ENCODE measurements around the gene PPP6R1.
"Not testable (repeated sequence)": the region's sequence is repeated elsewhere in the genome, so short reads cannot be mapped to it uniquely, and the experiment has no call there.

The PPP6R1 gene

GRCh38 chr19:55220525-55220924 lies 38.3 kb downstream of the PPP6R1 start:
- peaks cover 4 to 74% (median 52%) of the 10 kb centered on the region in 11 experiments; a peak in 21 of 22 replicates for H4K20me1 ChIP-seq
- H3K9me3 ChIP-seq (replicated peaks in 1 of 11): peaks cover 0 to 10% (median 3%) of the 10 kb centered on the region in 11 experiments; a peak in 4 of 22 replicates
- H3K36me3 ChIP-seq: peaks cover 4 to 36% (median 19%) of the 10 kb centered on the region in 11 experiments; a peak in 16 of 22 replicates
- H3K4me3 ChIP-seq: no peak overlapping the region
- H3K9ac ChIP-seq: no peak overlapping the region
- H3K4me2 ChIP-seq: no peak overlapping the region
- H3K27me3 ChIP-seq: no peaks in the 10 kb centered on the region
- H3K27ac ChIP-seq: no peak overlapping the region
- peaks cover 14 to 23% (median 20%) of the 10 kb centered on the region in 10 experiments for H3K4me1 ChIP-seq
- TF ChIP-seq Cebpa-rat (IDR thresholded peaks at IDR 0.05): no peak

DNA sequence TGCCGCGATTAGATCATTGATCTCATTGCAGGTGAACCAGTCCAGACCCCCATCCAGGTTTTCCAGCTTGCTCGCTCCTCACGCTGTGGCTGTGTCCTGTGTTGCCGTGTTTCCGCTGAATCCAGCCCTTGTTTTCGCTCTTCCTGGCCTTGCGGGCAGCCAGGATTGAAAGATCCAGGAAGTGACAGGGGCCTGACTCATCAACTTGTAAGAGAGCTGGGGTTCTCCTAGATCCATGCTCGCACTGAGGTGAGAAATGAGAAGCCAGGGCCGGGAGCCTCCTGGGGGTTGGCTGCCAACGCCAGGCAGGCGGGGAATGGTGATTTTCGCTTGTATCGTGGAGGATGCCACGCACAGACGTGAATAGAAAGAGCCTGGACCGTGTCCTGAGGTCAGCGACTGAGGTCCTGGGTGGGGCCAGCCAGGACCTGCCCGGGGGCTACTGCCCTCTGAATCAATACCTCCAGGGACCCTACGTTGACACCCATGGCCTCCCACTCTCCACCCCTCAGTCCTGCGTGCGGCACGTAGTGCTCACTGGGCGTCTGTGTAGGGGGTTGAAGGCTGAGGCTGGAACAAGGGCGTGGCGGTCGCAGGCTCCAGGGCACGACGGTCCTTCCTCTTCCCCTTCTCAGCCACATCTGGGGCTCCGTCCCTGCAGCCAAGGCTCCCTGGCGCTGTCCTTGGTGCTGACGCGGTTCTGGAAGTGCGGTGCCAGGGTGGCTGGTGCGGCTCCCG lies 42.2 kb downstream of the PPP6R1 start:
- Histone ChIP-seq H3K36me3 (peaks cover 0 to 12% (median 0%) of the 10 kb centered on the region in 11 experiments; a peak in 4 of 22 replicates), H4K20me1 (peaks cover 0 to 43% (median 26%) of the 10 kb centered on the region in 11 experiments; a peak in 16 of 22 replicates), H3K9me3 (replicated peaks in 1 of 11) (peaks cover 20 to 40% (median 25%) of the 10 kb centered on the region in 11 experiments), H3K4me2 (peak overlapping the region; percentile 69 to 97 (median 93)), H3K4me3 (peak overlapping the region; percentile 11 to 66 (median 51); a peak in 16 of 20 replicates), H3K27me3 (no peaks in the 10 kb centered on the region; a peak in 1 of 22 replicates), H3K27ac (peak overlapping the region; percentile 11 to 88 (median 73); a peak in 19 of 22 replicates), H3K9ac (peak overlapping the region in 10 of 11 experiments; percentile 43 to 75 (median 62); a peak in 18 of 22 replicates), H3K4me1 (peaks cover 14 to 24% (median 20%) of the 10 kb centered on the region in 10 experiments)
- TF ChIP-seq Cebpa-rat (IDR thresholded peaks at IDR 0.05): no peak

DNA sequence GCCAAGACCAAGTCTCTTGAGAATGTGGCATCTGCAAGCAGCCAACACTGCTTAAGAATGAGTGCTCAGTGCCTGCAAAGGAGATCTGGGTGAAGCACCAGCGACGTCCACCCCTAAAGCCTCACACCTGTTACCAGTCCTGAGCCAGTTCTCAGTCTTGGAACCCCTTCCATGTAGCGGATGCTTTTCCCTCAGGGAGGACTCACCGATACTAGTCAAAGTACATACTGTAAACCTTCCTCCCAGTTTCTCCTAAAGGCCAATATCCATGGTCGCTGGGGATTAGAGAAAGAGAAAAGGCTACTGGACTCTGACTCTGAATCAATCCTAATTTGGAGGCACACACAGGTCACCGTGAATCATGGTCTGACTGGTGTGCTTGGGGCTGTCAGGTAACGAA lies 45.3 kb downstream of the PPP6R1 start:
- no peaks in the 10 kb centered on the region; a peak in 1 of 22 replicates for H3K27me3 ChIP-seq
- no peak overlapping the region for H3K9ac ChIP-seq
- peaks cover 19 to 30% (median 24%) of the 10 kb centered on the region in 11 experiments for H3K9me3 ChIP-seq (replicated peaks in 1 of 11)
- no peak for TF ChIP-seq Cebpa-rat (IDR thresholded peaks at IDR 0.05)
- H3K36me3 ChIP-seq: no peaks in the 10 kb centered on the region
- H3K4me1 ChIP-seq: peaks cover 14 to 37% (median 24%) of the 10 kb centered on the region in 10 experiments
- H3K27ac ChIP-seq: no peak overlapping the region
- H3K4me2 ChIP-seq: no peak overlapping the region
- no peak overlapping the region for H3K4me3 ChIP-seq
- H4K20me1 ChIP-seq: peaks cover 0 to 17% (median 9%) of the 10 kb centered on the region in 11 experiments; a peak in 8 of 22 replicates

DNA sequence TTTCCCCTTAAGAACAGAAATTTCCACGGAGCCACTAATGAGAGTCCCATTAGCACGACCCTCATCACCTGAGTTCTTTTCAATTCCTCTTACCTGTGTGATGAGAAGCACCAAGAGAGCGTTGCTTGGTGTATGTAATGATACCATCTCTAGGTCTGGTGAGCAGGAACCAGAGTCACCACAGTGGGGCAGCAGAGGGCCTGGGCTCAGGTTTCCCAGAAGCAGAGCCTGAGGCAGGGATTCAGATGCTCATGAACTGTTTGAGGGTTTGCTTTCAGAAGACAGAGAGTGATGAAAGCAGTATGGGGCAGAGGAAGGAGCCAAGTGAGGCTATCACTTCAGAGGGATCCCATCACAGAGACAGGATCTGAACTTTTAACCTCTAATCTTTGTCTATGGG lies 46.4 kb downstream of the PPP6R1 start:
- Histone ChIP-seq H3K4me1 (peaks cover 13 to 34% (median 21%) of the 10 kb centered on the region in 10 experiments), H3K27me3 (no peaks in the 10 kb centered on the region; a peak in 1 of 22 replicates), H3K9me3 (replicated peaks in 1 of 11) (peaks cover 19 to 30% (median 24%) of the 10 kb centered on the region in 11 experiments), H3K9ac (no peak overlapping the region), H3K4me3 (no peak overlapping the region), H3K4me2 (no peak overlapping the region), H4K20me1 (peaks cover 0 to 12% (median 5%) of the 10 kb centered on the region in 11 experiments; a peak in 7 of 22 replicates), H3K27ac (no peak overlapping the region), H3K36me3 (no peaks in the 10 kb centered on the region)
- TF ChIP-seq Cebpa-rat (IDR thresholded peaks at IDR 0.05): no peak

- H4K20me1 ChIP-seq: no peaks in the 10 kb centered on the region
- H3K4me3 ChIP-seq: no peak overlapping the region
- H3K36me3 ChIP-seq: no peaks in the 10 kb centered on the region
- H3K27ac ChIP-seq: no peak overlapping the region
- H3K9ac ChIP-seq: no peak overlapping the region
- TF ChIP-seq Cebpa-rat (IDR thresholded peaks at IDR 0.05): no peak
- H3K4me2 ChIP-seq: peak overlapping the region in 5 of 11 experiments; percentile 14 to 68 (median 52); a peak in 5 of 22 replicates
- peaks cover 6 to 29% (median 14%) of the 10 kb centered on the region in 10 experiments; a peak in 19 of 20 replicates for H3K4me1 ChIP-seq
- H3K27me3 ChIP-seq: no peaks in the 10 kb centered on the region; a peak in 1 of 22 replicates
- peaks cover 19 to 30% (median 24%) of the 10 kb centered on the region in 11 experiments for H3K9me3 ChIP-seq (replicated peaks in 1 of 11)
Measured at GRCh38 chr19:55209693-55210472, 48.9 kb downstream of the PPP6R1 start.

DNA sequence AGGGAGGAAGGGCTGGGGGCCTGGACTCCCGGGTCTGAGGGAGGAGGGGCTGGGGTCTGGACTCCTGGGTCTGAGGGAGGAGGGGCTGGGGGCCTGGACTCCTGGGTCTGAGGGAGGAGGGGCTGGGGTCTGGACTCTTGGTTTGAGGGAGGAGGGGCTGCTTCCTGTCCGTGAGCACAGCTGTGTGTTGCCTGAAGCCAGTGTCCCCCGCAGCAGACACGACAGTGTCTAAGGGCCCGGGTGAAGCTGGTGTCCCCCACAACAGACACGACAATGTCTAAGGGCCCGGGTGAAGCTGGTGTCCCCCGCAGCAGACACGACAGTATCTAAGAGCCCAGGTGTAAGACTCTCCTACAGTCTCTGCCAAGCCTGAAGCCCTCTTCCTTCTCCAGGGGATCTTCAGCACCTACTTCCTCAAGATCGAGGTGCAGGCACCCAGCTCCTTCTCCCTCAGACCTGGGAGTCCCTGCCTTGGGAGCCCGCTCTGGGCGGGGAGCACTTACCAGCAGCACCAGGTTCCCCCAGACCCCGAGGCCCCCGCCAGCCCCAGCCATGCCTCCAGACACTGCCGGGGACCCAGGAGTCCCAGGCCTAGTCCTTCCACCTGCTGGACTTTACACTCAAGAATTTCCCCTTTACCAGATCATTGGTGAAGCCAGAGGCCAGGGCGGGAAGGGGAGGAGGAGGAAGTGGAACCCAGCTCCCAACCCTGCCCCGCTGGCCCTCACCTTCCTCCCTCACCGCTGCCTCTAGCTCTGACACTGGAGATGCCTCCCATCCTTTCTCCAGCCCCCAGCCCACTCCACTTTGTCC lies 49.7 kb downstream of the PPP6R1 start, which contains the start of gene PTPRH:
TSS of gene PTPRH (minus strand) at position 622 of the 813 bp plus-strand sequence. CDS start at position 554, 68 bp downstream.
- H3K4me1 ChIP-seq: peaks cover 6 to 29% (median 14%) of the 10 kb centered on the region in 10 experiments; a peak in 19 of 20 replicates
- no peaks in the 10 kb centered on the region for H4K20me1 ChIP-seq
- no peaks in the 10 kb centered on the region for H3K36me3 ChIP-seq
- no peak within 1 kb of the TSS for H3K4me3 ChIP-seq
- TF ChIP-seq Cebpa-rat (IDR thresholded peaks at IDR 0.05): no peak
- H3K4me2 ChIP-seq: peak within 1 kb of the TSS in 5 of 11 experiments; percentile 14 to 68 (median 52); a peak in 7 of 22 replicates
- no peaks in the 10 kb centered on the region; a peak in 1 of 22 replicates for H3K27me3 ChIP-seq
- no peak within 1 kb of the TSS for H3K27ac ChIP-seq
- no peak within 1 kb of the TSS for H3K9ac ChIP-seq
- H3K9me3 ChIP-seq (replicated peaks in 1 of 11): peaks cover 19 to 25% (median 23%) of the 10 kb centered on the region in 11 experiments

DNA sequence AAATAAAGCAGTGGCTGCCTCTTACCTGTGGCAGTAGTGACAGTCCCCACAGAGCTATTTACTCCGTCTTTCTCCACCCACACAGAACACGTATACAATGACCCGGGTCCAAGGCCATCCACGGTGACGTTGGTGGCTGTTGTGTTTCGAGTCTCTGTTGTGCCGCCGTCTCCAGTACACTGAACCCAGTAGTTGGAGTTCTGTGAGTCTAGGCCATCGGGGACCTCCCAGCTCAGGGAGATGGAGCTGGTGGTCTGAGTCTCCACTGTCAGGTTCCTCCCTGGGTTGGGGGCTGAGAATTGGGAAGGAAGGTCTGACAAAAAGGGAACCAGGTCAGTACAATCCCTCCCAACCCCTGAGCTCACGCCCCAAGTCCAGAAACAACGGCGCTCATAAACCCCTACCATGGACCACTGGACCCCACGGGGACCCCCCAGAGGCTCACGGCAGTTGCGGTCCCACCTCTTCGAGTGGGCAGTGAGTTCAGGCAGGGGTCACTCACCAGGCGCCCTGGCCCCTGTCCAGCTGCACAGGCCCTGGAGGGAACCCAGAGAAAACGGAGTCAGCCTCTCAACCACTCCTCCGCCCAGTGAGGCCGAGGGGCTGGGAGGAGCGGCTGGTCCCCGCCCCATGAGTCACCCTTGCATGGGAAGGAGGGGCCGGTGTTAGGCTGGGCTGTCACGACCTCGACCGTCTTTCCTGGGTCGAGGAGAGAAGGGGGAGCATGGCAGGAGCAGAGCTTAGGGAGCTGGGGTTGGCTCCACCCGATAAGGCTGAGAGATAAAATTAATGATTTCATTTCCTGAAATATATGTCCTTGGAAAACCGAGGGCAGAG lies 51.9 kb downstream of the PPP6R1 start:
- peak overlapping the region; percentile 20 to 97 (median 61) for H3K4me2 ChIP-seq
- H3K4me1 ChIP-seq: peaks cover 7 to 29% (median 17%) of the 10 kb centered on the region in 10 experiments; a peak in 19 of 20 replicates
- peak overlapping the region in 4 of 11 experiments; percentile 17 to 49 (median 39); a peak in 4 of 22 replicates for H3K9ac ChIP-seq
- H3K27me3 ChIP-seq: no peaks in the 10 kb centered on the region; a peak in 1 of 22 replicates
- no peaks in the 10 kb centered on the region for H3K36me3 ChIP-seq
- no peaks in the 10 kb centered on the region for H4K20me1 ChIP-seq
- peak overlapping the region in 2 of 10 experiments; percentile 28 to 40; a peak in 3 of 20 replicates for H3K4me3 ChIP-seq
- H3K27ac ChIP-seq: peak overlapping the region in 2 of 11 experiments; percentile 38 to 42; a peak in 3 of 22 replicates
- no peak for TF ChIP-seq Cebpa-rat (IDR thresholded peaks at IDR 0.05)
- peaks cover under 1 to 4% (median 2%) of the 10 kb centered on the region in 11 experiments; a peak in 18 of 22 replicates for H3K9me3 ChIP-seq (replicated peaks in 1 of 11)

- H3K4me2 ChIP-seq; H3K27ac ChIP-seq; H3K27me3 ChIP-seq; H3K4me3 ChIP-seq; H3K9me3 ChIP-seq (replicated peaks in 1 of 11); H4K20me1 ChIP-seq; H3K9ac ChIP-seq; H3K36me3 ChIP-seq: not testable (repeated sequence)
- peaks cover 6 to 13% (median 8%) of the 10 kb centered on the region in 10 experiments; a peak in 19 of 20 replicates for H3K4me1 ChIP-seq
Measured at GRCh38 chr19:55202199-55202598, 56.6 kb downstream of the PPP6R1 start.

Measured in BLaER1 treated with 17β-estradiol and CSF1 and Interleukin-3, amounts not matched to agents 10 nM and 100 nM (cell line).